CD4-positive, alpha-beta T cell (primary cell): ENCODE data around the gene SUN2. TPM values are rescaled to one million over a fixed set of nuclear protein-coding genes. Genes with fewer than 3 reads are reported as not detected.
A peak's percentile ranks its signal among the peaks of the same experiment; 100 is the strongest.

Source experiments
- ATAC-seq: fragments of 200-7000 bp; cut with Tn5 transposase; one replicate; pipeline ENCODE4 v1.10.0; 2022; ENCODE audit warnings: mild to moderate bottlenecking; ENCODE audit not compliant: poor library complexity
- CTCF ChIA-PET: fragments of 350-600 bp; sonication (Branson Sonifier 250); formaldehyde crosslinking; loops from one replicate; lab custom pipeline; 2021; ENCODE audit warnings: antibody characterized with exemption, inconsistent platforms; lab: Charles Lee
- POLR2A ChIA-PET: fragments of 350-600 bp; sonication (Branson Sonifier 250); formaldehyde crosslinking; loops from one replicate; lab custom pipeline; 2021; ENCODE audit warnings: antibody characterized with exemption, inconsistent platforms; lab: Charles Lee
- DNase-seq, 14 experiments: peaks; one replicate each; pipeline ENCODE4 v3.0.0-alpha.2; 2013 to 2020; ENCODE audit warnings: mixed read lengths in 2 of 14
- H3K27ac ChIP-seq, 2 donors: one replicate each; pipeline versions ENCODE4 v1.5.1 to v1.7.0; 2013; ENCODE audit warnings: low read length in 2 of 2, low read depth in 1 of 2, mild to moderate bottlenecking in 1 of 2
- H3K27me3 ChIP-seq, 2 experiments: 1 replicate in 1 of 2; 2 replicates in 1 of 2; pipeline versions ENCODE4 v1.6.1 to v1.7.0; 2013; ENCODE audit warnings: low read length in 2 of 2, control low read depth in 1 of 2, mild to moderate bottlenecking in 1 of 2, moderate library complexity in 1 of 2; ENCODE audit not compliant: insufficient read depth in 2 of 2, control insufficient read depth in 1 of 2
- H3K36me3 ChIP-seq: one replicate; pipeline ENCODE4 v1.6.1; 2013; ENCODE audit warnings: low read length, control low read depth; ENCODE audit not compliant: insufficient read depth
- H3K4me1 ChIP-seq: one replicate; pipeline ENCODE4 v1.6.1; 2013; ENCODE audit warnings: low read length, control low read depth; ENCODE audit not compliant: insufficient read depth
- H3K4me3 ChIP-seq: one replicate; pipeline ENCODE4 v1.5.1; 2013; ENCODE audit warnings: mild to moderate bottlenecking, low read length, moderate library complexity
- H3K9me3 ChIP-seq, 2 experiments: 1 replicate in 1 of 2; 2 replicates in 1 of 2; pipeline versions ENCODE4 v1.6.1 to v1.7.0; 2013; ENCODE audit warnings: low read length in 2 of 2, mild to moderate bottlenecking in 2 of 2, control low read depth in 1 of 2, moderate library complexity in 1 of 2; ENCODE audit not compliant: control insufficient read depth in 1 of 2, insufficient read depth in 1 of 2
- H3K27ac Mint-ChIP-seq: one replicate; pipeline ENCODE4 v1.8.0; 2020; ENCODE audit warnings: mixed read lengths
- H3K27me3 Mint-ChIP-seq: one replicate; pipeline ENCODE4 v1.8.0; 2021; ENCODE audit warnings: mixed read lengths
- H3K36me3 Mint-ChIP-seq: one replicate; pipeline ENCODE4 v1.8.0; 2021; ENCODE audit warnings: low read depth, mixed read lengths
- H3K4me1 Mint-ChIP-seq: one replicate; pipeline ENCODE4 v1.8.0; 2021; ENCODE audit warnings: low read depth, mixed read lengths
- H3K4me3 Mint-ChIP-seq: one replicate; pipeline ENCODE4 v1.8.0; 2020; ENCODE audit warnings: mild to moderate bottlenecking, mixed read lengths
- H3K9me3 Mint-ChIP-seq: one replicate; pipeline ENCODE4 v1.8.0; 2020; ENCODE audit warnings: mixed read lengths
- CTCF ChIP-seq: fragments of 200-600 bp; IDR thresholded peaks from one replicate; pipeline ENCODE4 v1.8.0; 2022; ENCODE audit warnings: antibody characterized with exemption, mild to moderate bottlenecking
- intact Hi-C, 2 experiments: fragments of 100-400 bp; cut with DNase I in 1 of 2; cut with micrococcal nuclease in 1 of 2; formaldehyde crosslinking; loops; one replicate each; pipeline versions ENCODE4 v1.15.1 to v1.9.0; 2023 to 2025; cut with DNase I, micrococcal nuclease
- total RNA-seq, 174 experiments: library from RNA in 2 of 174; stranded (reverse) in 2 of 174; gene quantifications; one replicate each; pipeline ENCODE4 v1.2.3 and lab custom pipeline; 2021 to 2026

The SUN2 gene
- total RNA-seq, 2 experiments from 2014 or later, result 440 to 453 TPM

- intact Hi-C loops, result loop anchor here (1.0 to 5.0 kb wide), 6 partner anchors 18 to 384 kb away; partner anchors contain the start of genes CBY1 (in 1 of the 2), CSNK1E (in 1 of the 2), DDX17 (in 1 of the 2) and DMC1 (in 1 of the 2)
- TF ChIP-seq CTCF, result no peak
- DNase-seq, result peak; percentile 95 to 100 (median 98)
- peak; percentile 28 for ATAC-seq
- POLR2A ChIA-PET, result interaction anchor here (1.2 to 4.9 kb wide), 6 partner anchors 9 to 130 kb away, joined by 3 to 66 read pairs (median 4); partner anchors contain the start of genes CBY1 and TOMM22
- H3K9me3 ChIP-seq, result no peaks in the 10 kb centered on the region
- peaks cover 5% of the 10 kb centered on the region for H3K27me3 Mint-ChIP-seq
- H3K4me1 ChIP-seq, result peaks cover 60% of the 10 kb centered on the region
- peaks cover 68% of the 10 kb centered on the region for H3K4me1 Mint-ChIP-seq
- H3K27me3 ChIP-seq, result no peaks in the 10 kb centered on the region
- peak within 1 kb of the TSS; percentile 100 for H3K27ac Mint-ChIP-seq
- peak within 1 kb of the TSS; percentile 97 to 98 for H3K27ac ChIP-seq
- no peaks in the 10 kb centered on the region for H3K9me3 Mint-ChIP-seq
- H3K36me3 Mint-ChIP-seq, result peaks cover 57% of the 10 kb centered on the region
- peak within 1 kb of the TSS; percentile 100 for H3K4me3 Mint-ChIP-seq
- peaks cover 2% of the 10 kb centered on the region for H3K36me3 ChIP-seq
- CTCF ChIA-PET, result interaction anchor here (1.2 to 6.3 kb wide), 2 partner anchors 18 to 19 kb away, joined by 3 to 58 read pairs; partner anchors contain the start of gene TOMM22
- H3K4me3 ChIP-seq, result peak within 1 kb of the TSS; percentile 94
Measured at GRCh38 chr22:38700789-38701628, 54.8 kb downstream of the SUN2 start, which contains the start of gene JOSD1. TSS of gene JOSD1 (minus strand) at chr22:38700943. CDS start at chr22:38699987, 956 bp downstream.

DNA sequence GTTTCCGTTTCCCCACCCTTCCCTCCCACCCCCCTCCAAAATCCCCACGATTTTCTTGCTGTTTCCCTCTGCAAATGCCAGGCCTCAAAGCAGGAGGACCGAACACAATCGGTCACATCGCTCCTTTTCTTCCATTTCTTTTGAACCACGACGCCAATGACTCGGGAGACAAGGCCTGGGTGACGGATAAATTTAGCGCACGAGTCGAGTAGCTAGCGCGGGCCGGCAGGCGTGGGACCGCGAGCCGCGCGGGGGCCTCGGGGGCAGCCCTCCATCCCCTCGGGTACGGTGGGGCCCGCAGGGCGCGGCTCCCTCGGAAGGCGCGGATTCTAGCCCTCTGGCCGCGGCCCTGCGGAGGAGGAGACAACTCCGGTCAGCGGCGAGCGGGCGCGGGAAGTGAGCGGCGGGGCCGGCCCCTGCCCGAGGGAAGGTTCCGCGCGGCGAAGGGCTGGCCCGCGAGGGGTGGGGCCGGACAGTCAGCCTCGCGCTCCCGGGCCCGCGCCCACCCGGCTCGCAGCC, 55.5 kb downstream of the SUN2 start:
- Mint-ChIP-seq H3K9me3 (no peaks in the 10 kb centered on the region), H3K4me3 (peak overlapping the region; percentile 95), H3K4me1 (peaks cover 63% of the 10 kb centered on the region), H3K27me3 (peaks cover 5% of the 10 kb centered on the region), H3K27ac (peak overlapping the region; percentile 100), H3K36me3 (peaks cover 53% of the 10 kb centered on the region)
- Histone ChIP-seq H3K27ac (peak overlapping the region; percentile 70 to 98), H3K27me3 (no peaks in the 10 kb centered on the region), H3K4me3 (peak overlapping the region; percentile 58), H3K9me3 (no peaks in the 10 kb centered on the region), H3K4me1 (peaks cover 63% of the 10 kb centered on the region), H3K36me3 (peaks cover 2% of the 10 kb centered on the region)
- intact Hi-C loops, result loop anchor here (1.0 to 5.0 kb wide), 5 partner anchors 18 to 383 kb away; partner anchors contain the start of genes CBY1 (in 1 of the 2), CSNK1E (in 1 of the 2), DMC1 (in 1 of the 2) and FAM227A (in 1 of the 2)
- DNase-seq (peak in 2 of 14 experiments; percentile 33 to 65), ATAC-seq (no peak)
- CTCF ChIA-PET, result interaction anchor here (1.1 to 6.3 kb wide), 2 partner anchors 18 to 54 kb away, joined by 3 to 58 read pairs; partner anchors contain the start of gene TOMM22
- POLR2A ChIA-PET, result interaction anchor here (0.6 to 4.9 kb wide), 10 partner anchors 9 to 302 kb away, joined by 3 to 66 read pairs (median 4); partner anchors contain the start of genes CBY1, DDX17 and TOMM22
- TF ChIP-seq CTCF, result no peak

DNA sequence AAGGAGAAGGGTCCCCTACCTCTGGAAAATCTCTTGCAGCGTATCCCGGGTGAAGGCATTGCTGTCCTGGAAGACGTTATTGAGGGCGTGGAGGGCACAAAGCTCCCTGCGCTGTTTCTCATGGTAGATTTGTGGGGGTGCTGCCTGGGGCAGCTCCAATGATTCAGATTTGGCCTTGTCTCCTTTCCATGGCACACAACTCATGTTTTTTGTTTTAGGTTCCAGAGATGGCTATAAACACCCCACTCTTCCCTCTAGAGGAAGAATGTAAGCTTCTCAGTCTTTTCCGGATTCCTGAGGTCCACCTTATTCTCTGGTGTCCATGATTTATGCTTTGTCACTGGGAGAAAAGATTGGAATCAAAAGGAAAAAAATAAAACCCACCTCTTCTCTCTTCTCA, 56.0 kb downstream of the SUN2 start:
- H3K4me3 ChIP-seq, result peak overlapping the region; percentile 58
- peaks cover 59% of the 10 kb centered on the region for H3K4me1 ChIP-seq
- H3K9me3 ChIP-seq, result no peaks in the 10 kb centered on the region
- H3K27me3 ChIP-seq, result no peaks in the 10 kb centered on the region
- DNase-seq, result peak in 2 of 14 experiments; percentile 22 to 32
- Mint-ChIP-seq H3K9me3 (no peaks in the 10 kb centered on the region), H3K27ac (peak overlapping the region; percentile 100), H3K4me1 (peaks cover 63% of the 10 kb centered on the region), H3K27me3 (peaks cover 5% of the 10 kb centered on the region), H3K4me3 (peak overlapping the region; percentile 95), H3K36me3 (peaks cover 54% of the 10 kb centered on the region)
- peaks cover 7% of the 10 kb centered on the region for H3K36me3 ChIP-seq
- peak overlapping the region; percentile 70 to 98 for H3K27ac ChIP-seq
- no peak for ATAC-seq
- TF ChIP-seq CTCF, result no peak
- POLR2A ChIA-PET, result interaction anchor here (0.6 to 4.9 kb wide), 12 partner anchors 8 to 301 kb away, joined by 3 to 66 read pairs (median 4); partner anchors contain the start of genes CBY1, DDX17 and TOMM22
- CTCF ChIA-PET, result interaction anchor here (1.1 to 6.3 kb wide), 2 partner anchors 17 to 54 kb away, joined by 3 to 58 read pairs; partner anchors contain the start of gene TOMM22
- intact Hi-C loops, result loop anchor here (1.0 to 10.0 kb wide), 6 partner anchors 17 to 382 kb away; partner anchors contain the start of genes CBY1 (in 1 of the 2), CSNK1E (in 1 of the 2), DMC1 (in 1 of the 2) and FAM227A (in 1 of the 2)
